Memory B cell (primary cell): Measurements from ENCODE around the gene CRTC3.
"Not testable (repeated sequence)": the region's sequence is repeated elsewhere in the genome, so short reads cannot be mapped to it uniquely, and the experiment has no call there.

Experiments used
- ATAC-seq: fragments of 150-1000 bp; cut with Tn5 transposase; 2 replicates; pipeline ENCODE4 v1.10.0; 2021; ENCODE audit warnings: low read depth, mild to moderate bottlenecking, moderate library complexity
- DNase-seq, 2 donors: peaks; one replicate each; pipeline ENCODE4 v3.0.0; 2022; ENCODE audit warnings: low spot score in 2 of 2
- H3K27ac Mint-ChIP-seq: one replicate; pipeline ENCODE4 v1.8.0; 2022; ENCODE audit warnings: mild to moderate bottlenecking, moderate library complexity, mixed read lengths
- H3K27me3 Mint-ChIP-seq: one replicate; pipeline ENCODE4 v1.8.0; 2022; ENCODE audit warnings: mixed read lengths
- H3K36me3 Mint-ChIP-seq: one replicate; pipeline ENCODE4 v1.8.0; 2022; ENCODE audit warnings: mild to moderate bottlenecking, mixed read lengths
- H3K4me1 Mint-ChIP-seq: one replicate; pipeline ENCODE4 v1.8.0; 2022; ENCODE audit warnings: mixed read lengths
- H3K4me3 Mint-ChIP-seq: one replicate; pipeline ENCODE4 v1.8.0; 2022; ENCODE audit warnings: mild to moderate bottlenecking, moderate library complexity, mixed read lengths
- H3K9me3 Mint-ChIP-seq: one replicate; pipeline ENCODE4 v1.8.0; 2022; ENCODE audit warnings: mixed read lengths

CRTC3 gene

GRCh38 chr15:90619468-90619867 lies 89.7 kb downstream of the CRTC3 start:
- H3K27ac Mint-ChIP-seq, result peak overlapping the region; percentile 6
- ATAC-seq (no peak), DNase-seq (no peak)
- H3K4me1 Mint-ChIP-seq, result peaks cover 17% of the 10 kb centered on the region
- no peak overlapping the region for H3K4me3 Mint-ChIP-seq
- no peaks in the 10 kb centered on the region for H3K9me3 Mint-ChIP-seq
- H3K36me3 Mint-ChIP-seq, result peaks cover 15% of the 10 kb centered on the region
- H3K27me3 Mint-ChIP-seq, result no peaks in the 10 kb centered on the region

GRCh38 chr15:90619939-90620338 lies 90.2 kb downstream of the CRTC3 start:
- H3K36me3 Mint-ChIP-seq, result peaks cover 15% of the 10 kb centered on the region
- H3K4me3 Mint-ChIP-seq, result no peak overlapping the region
- H3K4me1 Mint-ChIP-seq, result peaks cover 17% of the 10 kb centered on the region
- H3K27me3 Mint-ChIP-seq, result no peaks in the 10 kb centered on the region
- peak overlapping the region; percentile 6 for H3K27ac Mint-ChIP-seq
- no peak for DNase-seq
- no peaks in the 10 kb centered on the region for H3K9me3 Mint-ChIP-seq
- ATAC-seq, result peak; percentile 46

GRCh38 chr15:90620379-90621067 lies 90.8 kb downstream of the CRTC3 start:
- Mint-ChIP-seq H3K4me3 (peak overlapping the region; percentile 1), H3K36me3 (peaks cover 14% of the 10 kb centered on the region), H3K27ac (peak overlapping the region; percentile 6), H3K4me1 (peaks cover 17% of the 10 kb centered on the region), H3K27me3 (no peaks in the 10 kb centered on the region), H3K9me3 (no peaks in the 10 kb centered on the region)
- no peak for DNase-seq
- peak; percentile 96 for ATAC-seq

GRCh38 chr15:90623854-90624253 lies 94.1 kb downstream of the CRTC3 start:
- ATAC-seq, result no peak

GRCh38 chr15:90624278-90624981 lies 94.7 kb downstream of the CRTC3 start:
- no peak overlapping the region for H3K4me3 Mint-ChIP-seq
- no peaks in the 10 kb centered on the region for H3K9me3 Mint-ChIP-seq
- no peak for ATAC-seq
- H3K4me1 Mint-ChIP-seq, result peaks cover 12% of the 10 kb centered on the region
- H3K27ac Mint-ChIP-seq, result no peak overlapping the region
- peaks cover 15% of the 10 kb centered on the region for H3K36me3 Mint-ChIP-seq
- no peak for DNase-seq
- no peaks in the 10 kb centered on the region for H3K27me3 Mint-ChIP-seq

More at GRCh38 chr15:90623854-90624253, 94.1 kb downstream of the CRTC3 start:
- H3K27me3 Mint-ChIP-seq, result no peaks in the 10 kb centered on the region
- H3K27ac Mint-ChIP-seq, result no peak overlapping the region
- H3K9me3 Mint-ChIP-seq, result no peaks in the 10 kb centered on the region
- H3K36me3 Mint-ChIP-seq, result peaks cover 10% of the 10 kb centered on the region
- H3K4me1 Mint-ChIP-seq, result peaks cover 12% of the 10 kb centered on the region
- DNase-seq, result no peak
- no peak overlapping the region for H3K4me3 Mint-ChIP-seq

- Mint-ChIP-seq H3K4me3 (no peak overlapping the region), H3K9me3 (no peaks in the 10 kb centered on the region), H3K36me3 (peaks cover 19% of the 10 kb centered on the region), H3K27ac (no peak overlapping the region), H3K4me1 (peaks cover 7% of the 10 kb centered on the region), H3K27me3 (no peaks in the 10 kb centered on the region)
- DNase-seq (no peak), ATAC-seq (no peak)
Observed at GRCh38 chr15:90625037-90625436, 95.3 kb downstream of the CRTC3 start.

- Mint-ChIP-seq H3K9me3 (no peaks in the 10 kb centered on the region), H3K27me3 (no peaks in the 10 kb centered on the region), H3K4me1 (no peaks in the 10 kb centered on the region), H3K4me3 (no peak overlapping the region), H3K27ac (no peak overlapping the region), H3K36me3 (peaks cover 34% of the 10 kb centered on the region)
- ATAC-seq (no peak), DNase-seq (no peak)
Observed at GRCh38 chr15:90629217-90629616, 99.5 kb downstream of the CRTC3 start.

- no peak for DNase-seq
- Mint-ChIP-seq H3K27ac (no peak overlapping the region), H3K4me1 (no peaks in the 10 kb centered on the region), H3K27me3 (no peaks in the 10 kb centered on the region), H3K9me3 (no peaks in the 10 kb centered on the region), H3K36me3 (peaks cover 36% of the 10 kb centered on the region), H3K4me3 (no peak overlapping the region)
- no peak for ATAC-seq
Observed at GRCh38 chr15:90633360-90633759, 103.6 kb downstream of the CRTC3 start.

GRCh38 chr15:90636993-90637392 lies 107.3 kb downstream of the CRTC3 start:
- H3K36me3 Mint-ChIP-seq, result peaks cover 31% of the 10 kb centered on the region
- not testable (repeated sequence) for ATAC-seq, H3K27ac Mint-ChIP-seq, H3K27me3 Mint-ChIP-seq, DNase-seq, H3K4me1 Mint-ChIP-seq, H3K9me3 Mint-ChIP-seq, H3K4me3 Mint-ChIP-seq

GRCh38 chr15:90637693-90638092 lies 108.0 kb downstream of the CRTC3 start:
- H3K27ac Mint-ChIP-seq, result no peak overlapping the region

GRCh38 chr15:90638201-90638691 lies 108.5 kb downstream of the CRTC3 start:
- ATAC-seq (no peak), DNase-seq (no peak)
- Mint-ChIP-seq H3K27me3 (no peaks in the 10 kb centered on the region), H3K4me1 (no peaks in the 10 kb centered on the region), H3K4me3 (no peak overlapping the region), H3K9me3 (no peaks in the 10 kb centered on the region), H3K36me3 (peaks cover 33% of the 10 kb centered on the region), H3K27ac (no peak overlapping the region)

More at GRCh38 chr15:90637693-90638092, 108.0 kb downstream of the CRTC3 start:
- ATAC-seq (no peak), DNase-seq (no peak)
- H3K36me3 Mint-ChIP-seq, result peaks cover 33% of the 10 kb centered on the region
- H3K4me3 Mint-ChIP-seq, result no peak overlapping the region
- H3K4me1 Mint-ChIP-seq, result no peaks in the 10 kb centered on the region
- no peaks in the 10 kb centered on the region for H3K9me3 Mint-ChIP-seq
- H3K27me3 Mint-ChIP-seq, result no peaks in the 10 kb centered on the region

- Mint-ChIP-seq H3K27me3 (no peaks in the 10 kb centered on the region), H3K4me3 (no peak overlapping the region), H3K9me3 (no peaks in the 10 kb centered on the region), H3K36me3 (peaks cover 29% of the 10 kb centered on the region), H3K27ac (no peak overlapping the region), H3K4me1 (no peaks in the 10 kb centered on the region)
- DNase-seq (no peak), ATAC-seq (no peak)
Observed at GRCh38 chr15:90638963-90639362, 109.2 kb downstream of the CRTC3 start.

GRCh38 chr15:90640862-90641261 lies 111.1 kb downstream of the CRTC3 start:
- Mint-ChIP-seq H3K9me3 (no peaks in the 10 kb centered on the region), H3K4me1 (no peaks in the 10 kb centered on the region), H3K27me3 (no peaks in the 10 kb centered on the region), H3K36me3 (peaks cover 25% of the 10 kb centered on the region), H3K27ac (no peak overlapping the region), H3K4me3 (no peak overlapping the region)
- DNase-seq (no peak), ATAC-seq (no peak)

- Mint-ChIP-seq H3K4me1 (no peaks in the 10 kb centered on the region), H3K27ac (no peak overlapping the region), H3K4me3 (no peak overlapping the region), H3K27me3 (no peaks in the 10 kb centered on the region), H3K36me3 (peaks cover 25% of the 10 kb centered on the region), H3K9me3 (no peaks in the 10 kb centered on the region)
- DNase-seq (no peak), ATAC-seq (no peak)
Observed at GRCh38 chr15:90641581-90642463, 112.1 kb downstream of the CRTC3 start.
